Breast epithelium (tissue), 4 donors: ENCODE measurements around the gene DGAT2. TPM values are rescaled to one million over a fixed set of nuclear protein-coding genes. Genes with fewer than 3 reads are reported as not detected.
"Not testable (repeated sequence)": the region's sequence is repeated elsewhere in the genome, so short reads cannot be mapped to it uniquely, and the experiment has no call there.

Experiments
- DNase-seq, 2 donors: peaks; one replicate each; pipeline ENCODE4 v3.0.0-alpha.2; 2019; ENCODE audit warnings: low spot score in 2 of 2
- H3K27ac ChIP-seq, 2 donors: fragments of 200-600 bp; sonication (generic) in 1 of 2; one replicate each; pipeline ENCODE4 v1.5.1; 2016 to 2019; ENCODE audit warnings: mild to moderate bottlenecking in 1 of 2
- H3K27me3 ChIP-seq, 2 donors: fragments of 200-600 bp; sonication (generic) in 1 of 2; one replicate each; pipeline versions ENCODE4 v1.5.1 to v1.6.0; 2017 to 2019; ENCODE audit warnings: control low read depth in 1 of 2, mild to moderate bottlenecking in 1 of 2
- H3K36me3 ChIP-seq: fragments of 200-600 bp; one replicate; pipeline ENCODE4 v1.5.1; 2019
- H3K4me1 ChIP-seq, 2 donors: fragments of 200-600 bp; sonication (generic); one replicate each; pipeline ENCODE4 v1.5.1; 2016 to 2019; ENCODE audit warnings: control low read depth in 1 of 2
- H3K4me3 ChIP-seq, 3 donors: fragments of 200-600 bp; sonication (generic); 1 replicate in 2 of 3; 2 replicates in 1 of 3; pipeline ENCODE4 v1.5.1; 2016 to 2019; ENCODE audit warnings: mild to moderate bottlenecking in 3 of 3, moderate library complexity in 2 of 3
- H3K9me3 ChIP-seq, 2 donors: fragments of 200-600 bp; sonication (generic) in 1 of 2; one replicate each; pipeline ENCODE4 v1.5.1; 2016 to 2019; ENCODE audit warnings: control low read depth in 1 of 2
- POLR2A ChIP-seq: fragments of 450-650 bp; IDR thresholded peaks from one replicate; pipeline ENCODE4 v1.6.1; 2016; ENCODE audit warnings: antibody characterized with exemption, mild to moderate bottlenecking, moderate library complexity
- POLR2AphosphoS5 ChIP-seq, 3 donors: sonication (generic); formaldehyde crosslinking; IDR thresholded peaks; one replicate each; pipeline ENCODE4 v1.6.1; 2017; ENCODE audit warnings: antibody characterized with exemption in 3 of 3
- intact Hi-C: fragments of 100-400 bp; cut with DNase I; formaldehyde crosslinking; loops from one replicate; pipeline ENCODE4 v1.15.1; 2023; ENCODE audit warnings: low total_unique reads
- total RNA-seq, 3 donors: library from RNA; depleted of rRNA; stranded (reverse); fragments of >200 nt; gene quantifications; one replicate each; pipeline ENCODE4 v1.1.0, GENCODE V29; 2016
- TF ChIP-seq, protein P1 (sequence below), 3 donors: fragments of 450-650 bp; IDR thresholded peaks; one replicate each; pipeline ENCODE4 v1.5.1; 2016 to 2017; ENCODE audit warnings: antibody characterized with exemption in 3 of 3, mild to moderate bottlenecking in 3 of 3, moderate library complexity in 3 of 3

DGAT2 gene
- total RNA-seq, 3 donors from 2014 or later, result 26.2 to 134 (median 36.1) TPM

- H3K27me3 ChIP-seq, result no peaks in the 10 kb centered on the region
- no peaks in the 10 kb centered on the region for H3K9me3 ChIP-seq
- DNase-seq, result no peak
- no peak overlapping the region for H3K4me3 ChIP-seq
- H3K4me1 ChIP-seq, result no peaks in the 10 kb centered on the region
- no peaks in the 10 kb centered on the region for H3K36me3 ChIP-seq
- TF ChIP-seq POLR2AphosphoS5 (IDR thresholded peaks at IDR 0.05), result no peak
- no peak for TF ChIP-seq POLR2A
- TF ChIP-seq, protein P1, sequence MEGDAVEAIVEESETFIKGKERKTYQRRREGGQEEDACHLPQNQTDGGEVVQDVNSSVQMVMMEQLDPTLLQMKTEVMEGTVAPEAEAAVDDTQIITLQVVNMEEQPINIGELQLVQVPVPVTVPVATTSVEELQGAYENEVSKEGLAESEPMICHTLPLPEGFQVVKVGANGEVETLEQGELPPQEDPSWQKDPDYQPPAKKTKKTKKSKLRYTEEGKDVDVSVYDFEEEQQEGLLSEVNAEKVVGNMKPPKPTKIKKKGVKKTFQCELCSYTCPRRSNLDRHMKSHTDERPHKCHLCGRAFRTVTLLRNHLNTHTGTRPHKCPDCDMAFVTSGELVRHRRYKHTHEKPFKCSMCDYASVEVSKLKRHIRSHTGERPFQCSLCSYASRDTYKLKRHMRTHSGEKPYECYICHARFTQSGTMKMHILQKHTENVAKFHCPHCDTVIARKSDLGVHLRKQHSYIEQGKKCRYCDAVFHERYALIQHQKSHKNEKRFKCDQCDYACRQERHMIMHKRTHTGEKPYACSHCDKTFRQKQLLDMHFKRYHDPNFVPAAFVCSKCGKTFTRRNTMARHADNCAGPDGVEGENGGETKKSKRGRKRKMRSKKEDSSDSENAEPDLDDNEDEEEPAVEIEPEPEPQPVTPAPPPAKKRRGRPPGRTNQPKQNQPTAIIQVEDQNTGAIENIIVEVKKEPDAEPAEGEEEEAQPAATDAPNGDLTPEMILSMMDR (IDR thresholded peaks at IDR 0.05), result no peak
- H3K27ac ChIP-seq, result no peak overlapping the region
- intact Hi-C loops, result no loop called here
These were observed 24.6 kb upstream of the DGAT2 start for GRCh38 chr11:75743711-75744563.

GRCh38 chr11:75745807-75746206, 22.8 kb upstream of the DGAT2 start:
- no peaks in the 10 kb centered on the region for H3K36me3 ChIP-seq
- no peak overlapping the region for H3K4me3 ChIP-seq
- no peaks in the 10 kb centered on the region for H3K9me3 ChIP-seq
- H3K27ac ChIP-seq, result no peak overlapping the region
- no peak for DNase-seq
- intact Hi-C loops, result no loop called here
- TF ChIP-seq POLR2A (no peak), POLR2AphosphoS5 (IDR thresholded peaks at IDR 0.05) (no peak)
- TF ChIP-seq, protein P1 (IDR thresholded peaks at IDR 0.05), result no peak
- H3K4me1 ChIP-seq, result no peaks in the 10 kb centered on the region
- no peaks in the 10 kb centered on the region for H3K27me3 ChIP-seq

DNA sequence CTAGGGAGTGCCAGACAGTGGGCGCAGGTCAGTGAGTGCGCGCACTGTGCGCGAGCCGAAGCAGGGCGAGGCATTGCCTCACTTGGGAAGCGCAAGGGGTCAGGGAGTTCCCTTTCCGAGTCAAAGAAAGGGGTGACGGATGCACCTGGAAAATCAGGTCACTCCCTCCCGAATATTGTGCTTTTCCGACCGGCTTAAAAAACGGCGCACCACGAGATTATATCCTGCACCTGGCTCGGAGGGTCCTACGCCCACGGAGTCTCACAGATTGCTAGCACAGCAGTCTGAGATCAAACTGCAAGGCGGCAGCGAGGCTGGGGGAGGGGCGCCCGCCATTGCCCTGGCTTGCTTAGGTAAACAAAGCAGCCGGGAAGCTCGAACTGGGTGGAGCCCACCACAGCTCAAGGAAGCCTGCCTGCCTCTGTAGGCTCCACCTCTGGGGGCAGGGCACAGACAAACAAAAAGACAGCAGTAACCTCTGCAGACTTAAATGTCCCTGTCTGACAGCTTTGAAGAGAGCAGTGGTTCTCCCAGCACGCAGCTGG, 19.8 kb upstream of the DGAT2 start:
- H3K4me3 ChIP-seq, H3K27ac ChIP-seq, H3K36me3 ChIP-seq, intact Hi-C loops, H3K4me1 ChIP-seq, DNase-seq, H3K9me3 ChIP-seq, H3K27me3 ChIP-seq: not testable (repeated sequence)

DNA sequence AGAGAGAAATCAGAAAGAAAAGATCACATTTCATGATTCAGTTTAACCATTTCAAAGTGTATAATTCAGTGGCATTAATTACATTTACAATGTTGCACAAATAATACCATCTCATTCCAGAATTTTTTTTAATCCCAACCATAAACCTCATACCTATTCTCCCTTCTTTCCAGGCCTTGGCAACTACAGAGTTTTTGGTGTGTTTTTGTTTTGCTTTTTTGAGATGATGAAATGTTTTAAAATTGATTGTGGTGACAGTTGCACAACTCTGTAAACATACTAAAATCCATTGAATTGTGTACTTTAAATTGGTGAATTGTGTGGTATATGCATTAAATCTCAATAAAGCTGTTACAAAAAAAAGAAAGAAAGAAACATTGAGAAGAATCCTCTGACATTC, 13.6 kb upstream of the DGAT2 start:
- H3K27me3 ChIP-seq, H3K27ac ChIP-seq, H3K9me3 ChIP-seq, H3K4me3 ChIP-seq, H3K4me1 ChIP-seq, intact Hi-C loops, DNase-seq, H3K36me3 ChIP-seq: not testable (repeated sequence)

- H3K4me3 ChIP-seq, result no peak overlapping the region
- H3K4me1 ChIP-seq, result no peaks in the 10 kb centered on the region
- DNase-seq, result no peak
- intact Hi-C loops, result no loop called here
- H3K9me3 ChIP-seq, result no peaks in the 10 kb centered on the region
- H3K36me3 ChIP-seq, result no peaks in the 10 kb centered on the region
- no peak for TF ChIP-seq POLR2AphosphoS5 (IDR thresholded peaks at IDR 0.05)
- TF ChIP-seq, protein P1 (IDR thresholded peaks at IDR 0.05), result no peak
- TF ChIP-seq POLR2A, result no peak
- H3K27ac ChIP-seq, result no peak overlapping the region
- H3K27me3 ChIP-seq, result no peaks in the 10 kb centered on the region
These were observed 10.9 kb upstream of the DGAT2 start for GRCh38 chr11:75757651-75758050.

DNA sequence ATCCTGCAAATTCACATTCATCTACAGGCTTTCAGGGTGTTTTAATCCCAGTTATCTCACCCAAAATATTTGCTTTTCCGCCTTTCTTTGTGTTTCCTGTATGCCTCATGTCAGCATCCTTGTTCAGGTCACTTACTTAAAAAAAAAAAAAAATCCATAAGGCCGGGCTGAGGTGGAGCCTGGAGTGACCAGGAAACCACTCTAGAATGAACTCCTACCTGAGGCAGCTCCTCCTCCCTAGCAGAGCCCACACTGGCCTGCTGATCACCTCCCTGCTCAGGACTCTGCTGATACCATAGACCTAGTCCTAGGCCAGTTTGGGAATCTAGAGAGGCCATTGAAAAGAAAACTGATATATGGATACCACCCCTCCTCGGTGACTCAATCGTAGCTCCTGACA, 8.7 kb upstream of the DGAT2 start:
- H3K27ac ChIP-seq, result no peak overlapping the region
- H3K4me3 ChIP-seq, result no peak overlapping the region
- no peaks in the 10 kb centered on the region for H3K4me1 ChIP-seq
- H3K36me3 ChIP-seq, result no peaks in the 10 kb centered on the region
- no peak for DNase-seq
- TF ChIP-seq, protein P1 (IDR thresholded peaks at IDR 0.05), result no peak
- TF ChIP-seq POLR2A (no peak), POLR2AphosphoS5 (IDR thresholded peaks at IDR 0.05) (no peak)
- H3K9me3 ChIP-seq, result no peaks in the 10 kb centered on the region
- intact Hi-C loops, result no loop called here
- no peaks in the 10 kb centered on the region for H3K27me3 ChIP-seq
